ENCODE measurements around the gene OR1N1. TPM values are rescaled to one million over a fixed set of nuclear protein-coding genes. Genes with fewer than 3 reads are reported as not detected.

The OR1N1 gene
- total and polyA plus RNA-seq, 2 of the 4 experiments (the other 2 are of a cell fraction), result not detected

DNA sequence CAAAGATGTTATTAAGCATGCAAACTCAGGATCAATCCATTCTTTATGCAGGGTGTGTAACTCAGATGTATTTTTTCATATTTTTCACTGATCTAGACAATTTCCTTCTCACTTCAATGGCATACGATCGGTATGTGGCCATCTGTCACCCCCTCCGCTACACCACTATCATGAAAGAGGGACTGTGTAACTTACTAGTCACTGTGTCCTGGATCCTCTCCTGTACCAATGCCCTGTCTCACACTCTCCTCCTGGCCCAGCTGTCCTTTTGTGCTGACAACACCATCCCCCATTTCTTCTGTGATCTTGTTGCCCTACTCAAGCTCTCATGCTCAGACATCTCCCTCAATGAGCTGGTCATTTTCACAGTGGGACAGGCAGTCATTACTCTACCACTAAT lies 7.7 kb downstream of the OR1N1 start:
- H2BK20ac ChIP-seq (ENCODE audit: low read depth, low read length), result no peak overlapping the region
- H3K18ac ChIP-seq (ENCODE audit: low read depth, low read length), result no peak overlapping the region
- H2BK120ac ChIP-seq (ENCODE audit: low read depth, low read length), result no peak overlapping the region
- H2AK5ac ChIP-seq (ENCODE audit: low read depth, low read length), result no peak overlapping the region
- H3K4me2 ChIP-seq (ENCODE audit: low read depth, low read length), result no peak overlapping the region
- no peak overlapping the region for H4K8ac ChIP-seq (ENCODE audit: low read depth in 2 of 2, low read length in 2 of 2)
- no peak overlapping the region for H2BK15ac ChIP-seq (ENCODE audit: low read depth, low read length)
- no peak overlapping the region for H3K4me3 ChIP-seq (ENCODE audit: insufficient read depth, low read depth, low read length)
- 67% methylated on average over 1 of the region's 3 CpGs; no CpG with 5 or more reads in 1 of the 2 experiments for whole genome bisulfite sequencing, 2 experiments (ENCODE audit: extremely low coverage in 2 of 2, insufficient read length in 1 of 2)
- H3K9ac ChIP-seq (ENCODE audit: low read depth, low read length), result no peak overlapping the region
- TF ChIP-seq SMC3 (IDR thresholded peaks at IDR 0.05; ENCODE audit: low read depth, low read length), result no peak
- no peak for TF ChIP-seq FOS (IDR thresholded peaks at IDR 0.05; ENCODE audit: low read depth, low read length)
- TF ChIP-seq BHLHE40 (IDR thresholded peaks at IDR 0.05; ENCODE audit: low read depth, low read length), result no peak
- no peak for TF ChIP-seq MXI1 (IDR thresholded peaks at IDR 0.05; ENCODE audit: borderline replicate concordance, low read depth, low read length)
- no peak for TF ChIP-seq RCOR1 (IDR thresholded peaks at IDR 0.05; ENCODE audit: insufficient replicate concordance, low read length)
- TF ChIP-seq, protein P1, sequence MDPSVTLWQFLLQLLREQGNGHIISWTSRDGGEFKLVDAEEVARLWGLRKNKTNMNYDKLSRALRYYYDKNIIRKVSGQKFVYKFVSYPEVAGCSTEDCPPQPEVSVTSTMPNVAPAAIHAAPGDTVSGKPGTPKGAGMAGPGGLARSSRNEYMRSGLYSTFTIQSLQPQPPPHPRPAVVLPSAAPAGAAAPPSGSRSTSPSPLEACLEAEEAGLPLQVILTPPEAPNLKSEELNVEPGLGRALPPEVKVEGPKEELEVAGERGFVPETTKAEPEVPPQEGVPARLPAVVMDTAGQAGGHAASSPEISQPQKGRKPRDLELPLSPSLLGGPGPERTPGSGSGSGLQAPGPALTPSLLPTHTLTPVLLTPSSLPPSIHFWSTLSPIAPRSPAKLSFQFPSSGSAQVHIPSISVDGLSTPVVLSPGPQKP (IDR thresholded peaks at IDR 0.05; ENCODE audit: borderline replicate concordance, low read depth, low read length), result no peak
- TF ChIP-seq CHD1 (IDR thresholded peaks at IDR 0.05; ENCODE audit: low read depth, low read length), result no peak
- no peak for TF ChIP-seq NFE2L2 (IDR thresholded peaks at IDR 0.05; ENCODE audit: low read depth, low read length)
- TF ChIP-seq RAD21 (IDR thresholded peaks at IDR 0.05; ENCODE audit: low read length), result no peak
- no peak for TF ChIP-seq POLR2A (IDR thresholded peaks at IDR 0.05; ENCODE audit: low read depth, low read length)
- ChIA-PET CTCF (no interaction called here), POLR2A (ENCODE audit: unreplicated experiment) (no interaction called here)
- H2AFZ ChIP-seq (replicated peaks; ENCODE audit: low read length, poor library complexity), result no peak overlapping the region
- H3K9me3 ChIP-seq (ENCODE audit: control insufficient read depth, insufficient read depth, low read length), result no peaks in the 10 kb centered on the region
- no peak overlapping the region for H4K91ac ChIP-seq (ENCODE audit: insufficient read depth, low read depth, low read length)
- DNase-seq (no peak), ATAC-seq (ENCODE audit: low read depth) (no peak)
- no peak overlapping the region for H3K56ac ChIP-seq (ENCODE audit: extremely low read depth, insufficient read depth, low read length)
- H3K23ac ChIP-seq (ENCODE audit: low read depth, low read length), result no peak overlapping the region
- no peaks in the 10 kb centered on the region for H3K79me1 ChIP-seq (ENCODE audit: low read depth in 1 of 2, low read length in 2 of 2)
- peaks cover 20% of the 10 kb centered on the region for H3K27me3 ChIP-seq (ENCODE audit: control insufficient read depth, insufficient read depth, low read length)
- H3K4me1 ChIP-seq (ENCODE audit: control insufficient read depth, insufficient read depth, low read length), result no peaks in the 10 kb centered on the region
- dilution Hi-C loops (cut with HindIII; ENCODE audit: low sequenced_read_pairs, unreplicated experiment) (no loop called here), intact Hi-C loops (cut with micrococcal nuclease) (no loop called here), in situ Hi-C loops (cut with MboI; ENCODE audit: low sequenced_read_pairs) (no loop called here)
- BruUV-seq (replicated peaks), result no TSS peak
- H3K4ac ChIP-seq (ENCODE audit: low read depth, low read length), result no peak overlapping the region
- H3K14ac ChIP-seq (replicated peaks; ENCODE audit: low read depth, low read length), result no peak overlapping the region
- H2BK5ac ChIP-seq (ENCODE audit: low read depth, low read length, poor library complexity, severe bottlenecking), result no peak overlapping the region
- no peaks in the 10 kb centered on the region for H3K9me1 ChIP-seq (ENCODE audit: insufficient read depth, low read length)
- no peak overlapping the region for H4K5ac ChIP-seq (ENCODE audit: low read depth, low read length)
- no peaks in the 10 kb centered on the region for H4K20me1 ChIP-seq (ENCODE audit: insufficient read depth, low read length)
- no peak overlapping the region for H3K27ac ChIP-seq (ENCODE audit: insufficient read depth, low read length)
- no peaks in the 10 kb centered on the region for H3K36me3 ChIP-seq (ENCODE audit: control insufficient read depth, insufficient read depth, low read length)
- no peak overlapping the region for H2AK9ac ChIP-seq (replicated peaks; ENCODE audit: low read depth, low read length, poor library complexity)
